Smooth muscle cell (in vitro differentiated cells): ENCODE measurements around the gene PTPN14. TPM values are rescaled to one million over a fixed set of nuclear protein-coding genes. Genes with fewer than 3 reads are reported as not detected.

Source experiments
- DNase-seq: peaks from one replicate; lab custom pipeline; 2025; ENCODE audit not compliant: unreplicated experiment; lab: John Stamatoyannopoulos, UW
- H2AFZ ChIP-seq: fragments of 200-600 bp; sonication (generic); 2 replicates; pipeline ENCODE4 v1.6.0; 2016; ENCODE audit warnings: antibody characterized with exemption, low read depth, mild to moderate bottlenecking
- H3F3A ChIP-seq: fragments of 200-600 bp; sonication (generic); 2 replicates; pipeline ENCODE4 v1.6.0; 2017; ENCODE audit warnings: antibody characterized with exemption, low read depth
- H3K27ac ChIP-seq: fragments of 200-600 bp; sonication (generic); 2 replicates; pipeline ENCODE4 v1.5.1; 2016; ENCODE audit warnings: low read depth, mild to moderate bottlenecking
- H3K27me3 ChIP-seq: fragments of 200-600 bp; sonication (generic); 2 replicates; pipeline ENCODE4 v1.6.1; 2016; ENCODE audit warnings: low read depth, mild to moderate bottlenecking
- H3K36me3 ChIP-seq: fragments of 200-600 bp; sonication (generic); 2 replicates; pipeline ENCODE4 v1.5.1; 2016; ENCODE audit warnings: low read depth
- H3K4me1 ChIP-seq: fragments of 200-600 bp; sonication (generic); 2 replicates; pipeline ENCODE4 v1.5.1; 2016; ENCODE audit warnings: low read depth
- H3K4me2 ChIP-seq: fragments of 200-600 bp; sonication (generic); 2 replicates; pipeline ENCODE4 v1.6.0; 2016; ENCODE audit warnings: mild to moderate bottlenecking
- H3K4me3 ChIP-seq: fragments of 200-600 bp; sonication (generic); 2 replicates; pipeline ENCODE4 v1.5.1; 2016; ENCODE audit warnings: mild to moderate bottlenecking
- H3K79me2 ChIP-seq: fragments of 200-600 bp; sonication (generic); 2 replicates; pipeline ENCODE4 v1.6.0; 2016; ENCODE audit warnings: low read depth, mild to moderate bottlenecking
- H3K9ac ChIP-seq: fragments of 200-600 bp; sonication (generic); 2 replicates; pipeline ENCODE4 v1.6.0; 2016; ENCODE audit warnings: low read depth
- H3K9me3 ChIP-seq: fragments of 200-600 bp; sonication (generic); replicated peaks from 2 replicates; pipeline ENCODE4 v1.5.1; 2016; ENCODE audit warnings: low read depth
- H4K20me1 ChIP-seq: fragments of 200-600 bp; sonication (generic); 2 replicates; pipeline ENCODE4 v1.6.0; 2016; ENCODE audit warnings: low read depth
- WGBS: methylation state at CpG from one replicate; pipeline ENCODE4 v1.1.7; 2016; ENCODE audit warnings: low lambda C conversion rate; 5-methylcytosine and 5-hydroxymethylcytosine counted together
- polyA plus RNA-seq: library from polyadenylated mRNA; unstranded; fragments of >200 nt; fragmentation: Nextera tagmentation; extraction: Ambion mirVana; gene quantifications from 2 replicates; pipeline ENCODE4 v1.2.1, GENCODE V29; 2016
- total RNA-seq: library from RNA; depleted of rRNA; stranded (reverse); fragments of >200 nt; gene quantifications from 2 replicates; pipeline ENCODE4 v1.2.3, GENCODE V29; 2014
- TF ChIP-seq, protein P1 (sequence below): fragments of 200-600 bp; sonication (generic); IDR thresholded peaks from 2 replicates; pipeline ENCODE4 v1.5.1; 2017; ENCODE audit warnings: borderline replicate concordance, mild to moderate bottlenecking, antibody characterized with exemption; ENCODE audit not compliant: insufficient read depth, poor library complexity, severe bottlenecking

PTPN14 gene
- total and polyA plus RNA-seq, 2 experiments from 2014 or later: 13.7 to 28.6 TPM

- H3K79me2 ChIP-seq: peaks cover 41% of the 10 kb centered on the region
- H3K27me3 ChIP-seq: no peaks in the 10 kb centered on the region
- H3K9ac ChIP-seq: no peak overlapping the region
- H3F3A ChIP-seq: peaks cover 6% of the 10 kb centered on the region
- H3K4me2 ChIP-seq: peak overlapping the region; percentile 54
- DNase-seq: no peak
- no peaks in the 10 kb centered on the region for H3K9me3 ChIP-seq
- peaks cover 21% of the 10 kb centered on the region for H3K4me1 ChIP-seq
- no peaks in the 10 kb centered on the region for H3K36me3 ChIP-seq
- WGBS: 62% methylated on average over 6 of the region's 6 CpGs
- TF ChIP-seq, protein P1, sequence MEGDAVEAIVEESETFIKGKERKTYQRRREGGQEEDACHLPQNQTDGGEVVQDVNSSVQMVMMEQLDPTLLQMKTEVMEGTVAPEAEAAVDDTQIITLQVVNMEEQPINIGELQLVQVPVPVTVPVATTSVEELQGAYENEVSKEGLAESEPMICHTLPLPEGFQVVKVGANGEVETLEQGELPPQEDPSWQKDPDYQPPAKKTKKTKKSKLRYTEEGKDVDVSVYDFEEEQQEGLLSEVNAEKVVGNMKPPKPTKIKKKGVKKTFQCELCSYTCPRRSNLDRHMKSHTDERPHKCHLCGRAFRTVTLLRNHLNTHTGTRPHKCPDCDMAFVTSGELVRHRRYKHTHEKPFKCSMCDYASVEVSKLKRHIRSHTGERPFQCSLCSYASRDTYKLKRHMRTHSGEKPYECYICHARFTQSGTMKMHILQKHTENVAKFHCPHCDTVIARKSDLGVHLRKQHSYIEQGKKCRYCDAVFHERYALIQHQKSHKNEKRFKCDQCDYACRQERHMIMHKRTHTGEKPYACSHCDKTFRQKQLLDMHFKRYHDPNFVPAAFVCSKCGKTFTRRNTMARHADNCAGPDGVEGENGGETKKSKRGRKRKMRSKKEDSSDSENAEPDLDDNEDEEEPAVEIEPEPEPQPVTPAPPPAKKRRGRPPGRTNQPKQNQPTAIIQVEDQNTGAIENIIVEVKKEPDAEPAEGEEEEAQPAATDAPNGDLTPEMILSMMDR: no peak
- H2AFZ ChIP-seq: no peak overlapping the region
- H4K20me1 ChIP-seq: peaks cover 78% of the 10 kb centered on the region
- peak overlapping the region; percentile 51 for H3K27ac ChIP-seq
- H3K4me3 ChIP-seq: no peak overlapping the region
Measured at GRCh38 chr1:214455971-214456867, 95.2 kb downstream of the PTPN14 start.

DNA sequence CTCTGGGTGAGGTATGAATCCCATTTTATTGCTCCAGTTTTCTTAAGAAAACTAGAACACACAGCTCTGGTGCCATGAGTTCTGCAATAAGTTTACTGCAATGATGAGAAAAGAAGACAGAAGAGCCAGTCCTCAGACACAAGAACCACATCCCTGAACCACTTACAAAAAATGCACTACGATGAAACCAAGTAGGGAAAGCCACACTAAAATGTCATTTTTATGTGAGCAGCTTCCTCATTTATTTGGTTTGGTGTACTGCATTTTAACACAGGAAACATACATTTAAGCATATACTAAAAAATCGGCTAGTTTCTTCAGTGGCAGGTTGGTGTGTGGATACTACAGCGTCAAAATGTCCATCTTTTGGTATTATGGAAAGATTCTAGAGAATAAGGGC, 95.9 kb downstream of the PTPN14 start:
- H3K27me3 ChIP-seq: no peaks in the 10 kb centered on the region
- no peak for DNase-seq
- TF ChIP-seq, protein P1: no peak
- no peaks in the 10 kb centered on the region for H3K36me3 ChIP-seq
- H3K4me1 ChIP-seq: peaks cover 21% of the 10 kb centered on the region
- peaks cover 6% of the 10 kb centered on the region for H3F3A ChIP-seq
- H3K4me2 ChIP-seq: peak overlapping the region; percentile 54
- H3K79me2 ChIP-seq: peaks cover 41% of the 10 kb centered on the region
- no peak overlapping the region for H3K9ac ChIP-seq
- no peak overlapping the region for H3K4me3 ChIP-seq
- WGBS: 90% methylated on average over 3 of the region's 3 CpGs
- H4K20me1 ChIP-seq: peaks cover 74% of the 10 kb centered on the region
- H3K9me3 ChIP-seq: no peaks in the 10 kb centered on the region
- H2AFZ ChIP-seq: no peak overlapping the region
- H3K27ac ChIP-seq: peak overlapping the region; percentile 51

DNA sequence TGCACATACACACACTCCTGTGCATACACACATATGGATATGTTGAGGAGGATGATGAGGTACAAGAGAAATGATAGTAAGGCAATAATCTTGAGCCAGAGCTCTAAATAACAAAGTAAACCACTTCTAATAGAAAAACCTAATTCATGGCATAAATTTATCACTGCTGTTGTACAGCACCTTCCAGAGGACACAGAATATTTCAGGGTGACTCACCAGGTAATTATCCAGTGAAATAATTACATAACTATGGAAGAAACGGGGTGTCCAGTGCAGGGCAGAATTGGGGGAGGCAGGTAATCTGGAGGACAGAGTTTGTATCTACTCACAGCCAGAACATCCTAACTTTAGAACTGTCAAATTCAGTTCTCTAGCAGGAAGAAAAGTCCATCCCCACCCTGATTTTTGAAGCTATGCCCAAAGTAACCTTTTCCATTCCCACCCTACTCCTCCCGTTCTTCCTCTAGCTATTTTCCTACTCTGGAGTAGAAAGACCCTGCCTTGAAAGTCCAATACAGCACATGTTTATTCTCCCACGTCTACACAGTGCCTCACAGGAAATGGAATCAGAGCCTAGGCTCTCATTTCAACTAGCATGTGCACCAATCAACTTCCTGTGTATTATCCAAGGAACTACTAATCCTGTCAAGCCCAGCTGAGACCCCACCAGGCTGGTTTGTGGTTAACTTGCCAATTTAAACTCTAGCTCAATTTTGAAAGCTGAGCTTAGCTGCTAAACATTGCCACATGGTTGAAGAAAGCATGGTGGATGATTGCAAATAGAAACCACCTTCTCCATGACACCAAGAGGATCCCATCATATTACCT, 96.6 kb downstream of the PTPN14 start:
- DNase-seq: no peak
- peak overlapping the region; percentile 51 for H3K27ac ChIP-seq
- no peaks in the 10 kb centered on the region for H3K9me3 ChIP-seq
- H3K4me1 ChIP-seq: peaks cover 21% of the 10 kb centered on the region
- peaks cover 38% of the 10 kb centered on the region for H3K79me2 ChIP-seq
- 39% methylated on average over 3 of the region's 3 CpGs for WGBS
- no peaks in the 10 kb centered on the region for H3K27me3 ChIP-seq
- no peak overlapping the region for H3K9ac ChIP-seq
- H3K36me3 ChIP-seq: no peaks in the 10 kb centered on the region
- H3K4me3 ChIP-seq: no peak overlapping the region
- peak overlapping the region; percentile 50 for H3K4me2 ChIP-seq
- H2AFZ ChIP-seq: no peak overlapping the region
- peaks cover 6% of the 10 kb centered on the region for H3F3A ChIP-seq
- TF ChIP-seq, protein P1: no peak
- H4K20me1 ChIP-seq: peaks cover 68% of the 10 kb centered on the region
